Ovary (tissue), 3 donors: ENCODE measurements around the gene ALK.

ENCODE experiments used
- CTCF ChIP-seq, 3 donors: fragments of 450-650 bp in 2 of 3; fragments of 200-600 bp in 1 of 3; IDR thresholded peaks; one replicate each; pipeline versions ENCODE4 v1.5.1 to v1.8.0; 2016 to 2022; ENCODE audit warnings: antibody characterized with exemption in 3 of 3, mild to moderate bottlenecking in 1 of 3
- EP300 ChIP-seq: sonication (generic); formaldehyde crosslinking; IDR thresholded peaks from one replicate; pipeline ENCODE4 v1.6.1; 2017; ENCODE audit warnings: antibody characterized with exemption
- POLR2A ChIP-seq: fragments of 450-650 bp; IDR thresholded peaks from one replicate; pipeline ENCODE4 v1.6.1; 2017; ENCODE audit warnings: antibody characterized with exemption, mild to moderate bottlenecking, moderate library complexity
- donor health status: DM: no; HTN: no; CAD: no.

GRCh38 chr2:29184531-29184930, 736.9 kb downstream of the ALK start:
- no peak for TF ChIP-seq EP300
- TF ChIP-seq CTCF (IDR thresholded peaks at IDR 0.05) = no peak
- TF ChIP-seq POLR2A = no peak
